K562 (cell line): Measurements from ENCODE around the gene NRARP.

Experiments
- BCL6 ChIP-seq: fragments of 250-450 bp; sonication (Bioruptor Pico); IDR thresholded peaks from 2 replicates; pipeline ENCODE4 v1.4.0; 2020
- DDX20 ChIP-seq: fragments of 450-650 bp; IDR thresholded peaks from 2 replicates; pipeline ENCODE4 v1.6.1; 2016; ENCODE audit warnings: missing genetic modification characterization, low read depth, mild to moderate bottlenecking, missing compliant biosample characterization, moderate library complexity
- FOSL1 ChIP-seq: fragments of 200-800 bp; sonication (Bioruptor generic); conservative IDR thresholded peaks from 2 replicates; pipeline ENCODE4 v1.6.1; 2016; ENCODE audit warnings: missing genetic modification characterization, missing compliant biosample characterization
- MTF1 ChIP-seq: fragments of 250-450 bp; sonication (Bioruptor Pico); IDR thresholded peaks from 2 replicates; pipeline ENCODE4 v1.9.0; 2021; ENCODE audit warnings: moderate library complexity, mild to moderate bottlenecking, inconsistent platforms, borderline replicate concordance
- STAT5A ChIP-seq: IDR thresholded peaks from 2 replicates; pipeline ENCODE4 v1.6.1; 2012; ENCODE audit warnings: low read length, inconsistent platforms, borderline replicate concordance
- TEAD4 ChIP-seq, 2 experiments: sonication (generic) in 1 of 2; formaldehyde crosslinking in 1 of 2; IDR thresholded peaks; 2 replicates each; pipeline versions ENCODE4 v1.6.1 to v1.8.0; 2012 to 2022; ENCODE audit warnings: borderline replicate concordance in 1 of 2, inconsistent platforms in 1 of 2, low read length in 1 of 2, mild to moderate bottlenecking in 1 of 2, missing genetic modification reagents in 1 of 2
- ZNF184 ChIP-seq: sonication (generic); formaldehyde crosslinking; IDR thresholded peaks from 2 replicates; pipeline ENCODE4 v1.5.0; 2020; ENCODE audit warnings: missing genetic modification reagents
- ZZZ3 ChIP-seq: fragments of 450-650 bp; IDR thresholded peaks from 2 replicates; pipeline ENCODE4 v1.6.1; 2016; ENCODE audit warnings: antibody characterized with exemption, mild to moderate bottlenecking, moderate library complexity

DNA sequence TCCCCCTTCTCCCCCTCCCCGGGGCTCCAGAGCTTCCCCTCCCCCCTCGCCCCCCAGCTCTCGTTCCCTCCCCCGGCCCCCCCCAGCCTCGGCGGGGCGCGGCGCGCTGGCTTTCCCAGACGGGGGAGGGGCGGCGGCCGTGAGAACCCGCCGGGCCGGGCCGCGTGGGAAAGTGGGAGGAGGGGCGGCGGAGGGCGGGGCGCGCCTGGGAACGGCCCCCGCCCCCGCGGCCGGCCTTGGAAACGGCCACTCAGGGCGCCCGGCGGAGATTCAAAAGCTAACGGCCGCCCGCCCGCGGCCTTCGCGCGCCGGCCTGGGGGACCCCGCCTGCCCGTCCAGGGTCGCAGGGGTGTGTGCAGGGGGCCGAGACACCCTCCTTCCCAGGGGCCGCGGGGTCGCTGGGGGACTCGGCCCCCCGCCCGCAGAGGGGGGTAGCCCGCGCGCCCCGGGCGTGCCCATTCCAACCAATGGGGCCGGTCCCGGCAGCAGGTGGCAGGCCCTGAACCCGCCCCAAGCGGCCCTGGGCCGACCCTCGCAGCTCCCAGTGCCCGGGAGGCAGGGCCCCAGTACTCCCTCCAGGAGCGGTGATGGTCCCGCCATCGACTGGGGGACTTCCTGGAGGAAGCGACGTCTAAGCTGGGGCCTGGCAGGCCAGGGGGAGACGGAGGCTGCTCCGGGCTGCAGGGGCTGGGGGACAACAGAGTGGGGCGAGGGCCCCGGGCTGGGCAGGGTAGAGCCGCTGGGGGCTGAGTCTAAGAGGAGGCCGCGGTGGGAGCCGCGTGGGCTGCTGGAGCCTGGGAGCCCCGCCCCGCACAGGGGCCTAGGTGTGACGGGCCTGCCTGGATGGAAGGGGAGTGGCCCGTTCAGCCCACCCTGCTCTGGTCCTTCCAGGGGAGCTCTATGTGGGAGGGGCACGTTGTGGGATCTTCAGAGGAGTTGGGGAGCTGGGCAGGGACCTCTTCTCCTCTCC, 14.2 kb upstream of the NRARP start:
- no peak for TF ChIP-seq TEAD4 (IDR thresholded peaks at IDR 0.05; ENCODE audit: low read length)
- no peak for TF ChIP-seq TEAD4 (CRISPR knock-in tag; IDR thresholded peaks at IDR 0.05; ENCODE audit: borderline replicate concordance)
- no peak for TF ChIP-seq BCL6 (CRISPR knock-in tag)
- no peak for TF ChIP-seq MTF1 (CRISPR knock-in tag)
- TF ChIP-seq DDX20 (tag), result no peak
- TF ChIP-seq ZNF184 (CRISPR knock-in tag), result no peak
- no peak for TF ChIP-seq ZZZ3
- TF ChIP-seq FOSL1 (tag), result no peak
- TF ChIP-seq STAT5A, result no peak
